Esophagus squamous epithelium (tissue), 5 donors: ENCODE data around the gene RARS1. TPM values are rescaled to one million over a fixed set of nuclear protein-coding genes. Genes with fewer than 3 reads are reported as not detected.

Experiments
- DNase-seq: peaks from one replicate; lab custom pipeline; 2025; lab: John Stamatoyannopoulos, UW
- H3K27ac ChIP-seq, 4 donors: fragments of 200-600 bp; sonication (generic); one replicate each; pipeline ENCODE4 v1.5.1; 2016 to 2019; ENCODE audit warnings: mild to moderate bottlenecking in 1 of 4
- H3K27me3 ChIP-seq, 4 donors: fragments of 200-600 bp; sonication (generic); 1 replicate in 3 of 4; 2 replicates in 1 of 4; pipeline versions ENCODE4 v1.5.1 to v1.6.0; 2017 to 2021; ENCODE audit warnings: antibody characterized with exemption in 1 of 4
- H3K36me3 ChIP-seq, 3 donors: fragments of 200-600 bp; sonication (generic); one replicate each; pipeline ENCODE4 v1.5.1; 2016 to 2019
- H3K4me1 ChIP-seq, 3 donors: fragments of 200-600 bp; sonication (generic); one replicate each; pipeline ENCODE4 v1.5.1; 2017 to 2019
- H3K4me3 ChIP-seq, 4 donors: fragments of 200-600 bp; sonication (generic); 1 replicate in 3 of 4; 2 replicates in 1 of 4; pipeline ENCODE4 v1.5.1; 2016 to 2019; ENCODE audit warnings: mild to moderate bottlenecking in 2 of 4, moderate library complexity in 1 of 4
- H3K9me3 ChIP-seq, 3 donors: fragments of 200-600 bp; sonication (generic); one replicate each; pipeline ENCODE4 v1.5.1; 2016 to 2019
- POLR2A ChIP-seq, 4 donors: fragments of 450-650 bp; IDR thresholded peaks; one replicate each; pipeline ENCODE4 v1.6.1; 2017; ENCODE audit warnings: antibody characterized with exemption in 4 of 4, mild to moderate bottlenecking in 4 of 4, moderate library complexity in 3 of 4
- WGBS, 2 donors: methylation state at CpG; one replicate each; pipeline ENCODE4 v1.1.5; 2018; 5-methylcytosine and 5-hydroxymethylcytosine counted together
- intact Hi-C: fragments of 100-400 bp; cut with DNase I; formaldehyde crosslinking; loops from one replicate; pipeline ENCODE4 v1.15.0; 2022
- total RNA-seq, 4 donors: library from RNA; depleted of rRNA; stranded (reverse); fragments of >200 nt; gene quantifications; one replicate each; pipeline ENCODE4 v1.1.0, GENCODE V29; 2016
- TF ChIP-seq, protein P1 (sequence below), 6 experiments: fragments of 450-650 bp in 4 of 6; fragments of 200-600 bp in 2 of 6; sonication (generic) in 2 of 6; IDR thresholded peaks; one replicate each; pipeline ENCODE4 v1.5.1; 2016 to 2019; ENCODE audit warnings: antibody characterized with exemption in 6 of 6, mild to moderate bottlenecking in 4 of 6, moderate library complexity in 4 of 6
- donor health status: DM: yes; HTN: yes; CAD: no.

RARS1 gene
- total RNA-seq, 4 donors from 2014 or later, result 56.6 to 124 (median 85.8) TPM

DNA sequence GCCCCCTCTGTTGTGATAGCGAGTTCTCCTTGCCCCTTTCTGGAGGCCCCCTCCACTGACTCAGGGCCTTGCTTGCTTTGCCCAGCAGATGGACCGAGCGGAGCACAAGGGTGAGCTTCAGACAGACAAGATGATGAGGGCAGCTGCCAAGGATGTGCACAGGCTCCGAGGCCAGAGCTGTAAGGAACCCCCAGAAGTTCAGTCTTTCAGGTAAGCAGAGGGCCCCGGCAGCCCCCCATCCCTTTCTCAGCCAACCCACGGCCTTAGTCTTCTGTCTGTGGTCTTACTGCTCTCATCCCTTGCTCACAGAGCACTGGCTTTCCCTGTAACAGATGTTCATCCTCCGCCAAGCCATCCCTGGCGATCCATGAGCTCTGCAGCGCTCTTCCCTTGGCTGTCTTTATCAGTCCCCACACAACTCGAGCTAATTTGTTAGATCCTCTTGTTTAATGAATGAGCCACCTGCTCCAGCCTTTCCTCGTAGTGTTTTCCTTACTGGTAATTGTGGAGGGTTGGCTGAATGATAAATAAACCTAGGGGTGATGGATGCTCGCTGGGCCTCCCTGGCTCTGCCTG is 18.4 kb upstream of the RARS1 start:
- TF ChIP-seq, protein P1, sequence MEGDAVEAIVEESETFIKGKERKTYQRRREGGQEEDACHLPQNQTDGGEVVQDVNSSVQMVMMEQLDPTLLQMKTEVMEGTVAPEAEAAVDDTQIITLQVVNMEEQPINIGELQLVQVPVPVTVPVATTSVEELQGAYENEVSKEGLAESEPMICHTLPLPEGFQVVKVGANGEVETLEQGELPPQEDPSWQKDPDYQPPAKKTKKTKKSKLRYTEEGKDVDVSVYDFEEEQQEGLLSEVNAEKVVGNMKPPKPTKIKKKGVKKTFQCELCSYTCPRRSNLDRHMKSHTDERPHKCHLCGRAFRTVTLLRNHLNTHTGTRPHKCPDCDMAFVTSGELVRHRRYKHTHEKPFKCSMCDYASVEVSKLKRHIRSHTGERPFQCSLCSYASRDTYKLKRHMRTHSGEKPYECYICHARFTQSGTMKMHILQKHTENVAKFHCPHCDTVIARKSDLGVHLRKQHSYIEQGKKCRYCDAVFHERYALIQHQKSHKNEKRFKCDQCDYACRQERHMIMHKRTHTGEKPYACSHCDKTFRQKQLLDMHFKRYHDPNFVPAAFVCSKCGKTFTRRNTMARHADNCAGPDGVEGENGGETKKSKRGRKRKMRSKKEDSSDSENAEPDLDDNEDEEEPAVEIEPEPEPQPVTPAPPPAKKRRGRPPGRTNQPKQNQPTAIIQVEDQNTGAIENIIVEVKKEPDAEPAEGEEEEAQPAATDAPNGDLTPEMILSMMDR (IDR thresholded peaks at IDR 0.05), result no peak
- no peak for TF ChIP-seq POLR2A (IDR thresholded peaks at IDR 0.05)
- Histone ChIP-seq H3K9me3 (no peaks in the 10 kb centered on the region), H3K4me1 (no peaks in the 10 kb centered on the region), H3K27ac (no peak overlapping the region), H3K27me3 (peaks cover 0 to 4% (median 0%) of the 10 kb centered on the region in 4 donors), H3K4me3 (no peak overlapping the region), H3K36me3 (peaks cover 0 to 59% (median 0%) of the 10 kb centered on the region in 3 donors)
- DNase-seq, result no peak
- intact Hi-C loops, result no loop called here
- WGBS, 2 donors, result 68 to 76% methylated on average over 12 of the region's 12 CpGs

DNA sequence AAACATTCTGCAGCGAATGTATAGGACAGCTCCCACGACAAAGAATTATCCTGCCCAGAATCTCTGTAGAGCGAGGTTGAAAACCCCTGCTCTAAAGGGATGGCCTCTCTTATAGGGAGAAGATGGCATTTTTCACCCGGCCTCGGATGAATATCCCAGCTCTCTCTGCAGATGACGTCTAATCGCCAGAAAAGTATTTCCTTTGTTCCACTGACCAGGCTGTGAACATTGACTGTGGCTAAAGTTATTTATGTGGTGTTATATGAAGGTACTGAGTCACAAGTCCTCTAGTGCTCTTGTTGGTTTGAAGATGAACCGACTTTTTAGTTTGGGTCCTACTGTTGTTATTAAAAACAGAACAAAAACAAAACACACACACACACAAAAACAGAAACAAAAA is 17.4 kb upstream of the RARS1 start:
- DNase-seq, result no peak
- H3K4me3 ChIP-seq, result no peak overlapping the region
- intact Hi-C loops, result no loop called here
- peaks cover 0 to 4% (median 0%) of the 10 kb centered on the region in 4 donors for H3K27me3 ChIP-seq
- H3K9me3 ChIP-seq, result no peaks in the 10 kb centered on the region
- 72 to 79% methylated on average over 8 of the region's 8 CpGs for WGBS, 2 donors
- H3K27ac ChIP-seq, result no peak overlapping the region
- H3K36me3 ChIP-seq, result peaks cover 0 to 62% (median 0%) of the 10 kb centered on the region in 3 donors
- TF ChIP-seq, protein P1 (IDR thresholded peaks at IDR 0.05), result no peak
- TF ChIP-seq POLR2A (IDR thresholded peaks at IDR 0.05), result no peak
- H3K4me1 ChIP-seq, result no peaks in the 10 kb centered on the region

DNA sequence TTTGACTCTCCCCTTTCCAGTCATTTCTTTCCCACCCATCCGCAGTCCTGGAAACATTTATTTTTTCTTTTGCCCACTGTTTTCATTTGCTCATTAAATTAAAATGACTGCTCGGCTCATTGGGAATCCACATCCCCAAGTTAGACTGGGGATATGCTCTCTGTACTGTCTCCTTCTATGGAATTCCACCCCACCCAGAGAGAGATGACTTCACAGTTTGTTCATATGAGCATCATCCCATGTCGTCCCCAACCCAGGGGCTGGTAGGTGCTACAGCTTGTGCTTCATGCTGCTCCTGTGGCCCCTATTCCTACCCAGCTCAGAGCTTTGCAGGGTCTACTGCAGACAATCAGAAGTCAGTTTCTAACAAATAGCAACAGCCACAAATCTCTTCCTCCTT is 16.5 kb upstream of the RARS1 start:
- WGBS, 2 donors, result 90% methylated on average over 3 of the region's 3 CpGs
- intact Hi-C loops, result no loop called here
- DNase-seq, result no peak
- no peaks in the 10 kb centered on the region for H3K9me3 ChIP-seq
- no peaks in the 10 kb centered on the region for H3K4me1 ChIP-seq
- H3K36me3 ChIP-seq, result peaks cover 0 to 59% (median 0%) of the 10 kb centered on the region in 3 donors
- H3K27ac ChIP-seq, result no peak overlapping the region
- TF ChIP-seq POLR2A (IDR thresholded peaks at IDR 0.05), result no peak
- TF ChIP-seq, protein P1 (IDR thresholded peaks at IDR 0.05), result no peak
- peaks cover 0 to 4% (median 0%) of the 10 kb centered on the region in 4 donors for H3K27me3 ChIP-seq
- H3K4me3 ChIP-seq, result no peak overlapping the region

DNA sequence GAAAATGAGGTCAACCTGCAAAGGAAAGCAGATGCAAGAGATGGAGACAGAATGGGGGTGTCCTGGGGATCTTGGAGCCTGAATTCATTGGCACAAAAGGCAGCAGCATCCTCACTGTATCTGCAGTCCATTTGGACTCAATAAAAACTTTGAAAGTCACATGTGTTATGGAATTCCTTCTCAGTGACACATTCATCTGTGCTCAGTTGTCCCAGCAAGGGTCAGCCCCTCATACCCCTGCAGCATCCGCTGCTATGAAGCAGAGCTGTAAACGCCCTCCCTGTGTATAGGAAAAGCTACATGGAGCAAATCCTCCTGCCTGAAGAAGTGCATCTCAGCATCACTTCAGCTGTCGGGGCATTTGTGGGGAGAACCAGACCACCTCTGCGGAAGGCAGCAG is 14.5 kb upstream of the RARS1 start:
- H3K27ac ChIP-seq, result no peak overlapping the region
- TF ChIP-seq, protein P1 (IDR thresholded peaks at IDR 0.05), result no peak
- no peak for TF ChIP-seq POLR2A (IDR thresholded peaks at IDR 0.05)
- intact Hi-C loops, result no loop called here
- WGBS, 2 donors, result 90 to 93% methylated on average over 4 of the region's 4 CpGs
- H3K27me3 ChIP-seq, result peaks cover 0 to 4% (median 0%) of the 10 kb centered on the region in 4 donors
- H3K4me1 ChIP-seq, result no peaks in the 10 kb centered on the region
- H3K4me3 ChIP-seq, result no peak overlapping the region
- DNase-seq, result no peak
- H3K36me3 ChIP-seq, result peaks cover 0 to 53% (median 0%) of the 10 kb centered on the region in 3 donors
- no peaks in the 10 kb centered on the region for H3K9me3 ChIP-seq

DNA sequence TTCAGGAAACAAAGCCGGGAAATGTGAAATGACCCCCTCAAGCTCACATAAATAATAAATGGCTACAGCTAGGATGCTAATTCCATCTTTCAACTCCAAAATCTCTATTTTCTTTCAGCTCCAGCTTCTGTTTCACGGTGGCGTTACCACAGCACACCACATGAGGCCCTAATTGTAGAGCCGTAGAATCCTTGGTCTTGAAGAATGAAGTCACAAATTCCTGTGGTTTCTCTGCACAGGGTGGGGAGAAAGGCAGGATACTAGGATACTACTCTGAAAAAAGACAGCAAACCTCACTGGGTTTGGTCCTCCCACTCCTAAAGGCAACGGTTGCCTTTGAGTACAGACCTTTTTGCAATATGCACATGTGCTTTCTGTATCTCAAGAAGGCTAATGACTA is 13.9 kb upstream of the RARS1 start:
- intact Hi-C loops, result no loop called here
- no peak overlapping the region for H3K4me3 ChIP-seq
- H3K27me3 ChIP-seq, result peaks cover 0 to 4% (median 0%) of the 10 kb centered on the region in 4 donors
- peaks cover 0 to 53% (median 0%) of the 10 kb centered on the region in 3 donors for H3K36me3 ChIP-seq
- H3K27ac ChIP-seq, result no peak overlapping the region
- WGBS, 2 donors, result 64 to 86% methylated on average over 5 of the region's 5 CpGs
- H3K9me3 ChIP-seq, result no peaks in the 10 kb centered on the region
- H3K4me1 ChIP-seq, result no peaks in the 10 kb centered on the region
- no peak for DNase-seq
- TF ChIP-seq POLR2A (IDR thresholded peaks at IDR 0.05), result no peak
- TF ChIP-seq, protein P1 (IDR thresholded peaks at IDR 0.05), result no peak
